Activated CD8-positive, alpha-beta memory T cell treated with anti-CD3 and anti-CD28 coated beads, Interleukin-2, amount 10 ng/mL, durations not matched to agents 7 days and 5 days (primary cell): ENCODE measurements around the gene TBC1D1. TPM values are rescaled to one million over a fixed set of nuclear protein-coding genes. Genes with fewer than 3 reads are reported as not detected.

ENCODE experiments used
- ATAC-seq: fragments of 150-1000 bp; cut with Tn5 transposase; one replicate; pipeline ENCODE4 v1.10.0; 2021; ENCODE audit warnings: moderate library complexity
- CTCF ChIA-PET: fragments of 350-600 bp; sonication (Branson Sonifier 250); formaldehyde crosslinking; loops from one replicate; lab custom pipeline; 2021; ENCODE audit warnings: antibody characterized with exemption; lab: Charles Lee
- DNase-seq: peaks from one replicate; pipeline ENCODE4 v3.0.0-alpha.2; 2020
- H3K27ac Mint-ChIP-seq: one replicate; pipeline ENCODE4 v1.8.0; 2021; ENCODE audit warnings: mild to moderate bottlenecking, mixed read lengths
- H3K27me3 Mint-ChIP-seq: one replicate; pipeline ENCODE4 v1.8.0; 2021; ENCODE audit warnings: mixed read lengths
- H3K36me3 Mint-ChIP-seq: one replicate; pipeline ENCODE4 v1.8.0; 2021; ENCODE audit warnings: mild to moderate bottlenecking, mixed read lengths
- H3K4me1 Mint-ChIP-seq: one replicate; pipeline ENCODE4 v1.8.0; 2021; ENCODE audit warnings: mixed read lengths
- H3K4me3 Mint-ChIP-seq: one replicate; pipeline ENCODE4 v1.8.0; 2021; ENCODE audit warnings: mild to moderate bottlenecking, moderate library complexity, mixed read lengths
- H3K9me3 Mint-ChIP-seq: one replicate; pipeline ENCODE4 v1.8.0; 2022; ENCODE audit warnings: low read depth, mixed read lengths
- total RNA-seq, 2 experiments: library from RNA; stranded (reverse); gene quantifications; one replicate each; pipeline ENCODE4 v1.2.3, GENCODE V29; 2021

Gene TBC1D1
- total RNA-seq, 2 experiments from 2014 or later = 62.9 to 72.2 TPM

GRCh38 chr4:38149472-38149996 is 258.6 kb downstream of the TBC1D1 start:
- Mint-ChIP-seq H3K9me3 (no peaks in the 10 kb centered on the region), H3K36me3 (peaks cover 6% of the 10 kb centered on the region), H3K4me1 (peaks cover 7% of the 10 kb centered on the region), H3K4me3 (no peak overlapping the region), H3K27ac (no peak overlapping the region), H3K27me3 (peaks cover 6% of the 10 kb centered on the region)
- no peak for ATAC-seq
- CTCF ChIA-PET = interaction anchor here (1.0 to 1.9 kb wide), 2 partner anchors 11 to 21 kb away, joined by 3 to 5 read pairs; no protein-coding TSS in a partner anchor
- no peak for DNase-seq

GRCh38 chr4:38149997-38150671 is 259.2 kb downstream of the TBC1D1 start:
- Mint-ChIP-seq H3K9me3 (no peaks in the 10 kb centered on the region), H3K4me3 (no peak overlapping the region), H3K27me3 (peaks cover 6% of the 10 kb centered on the region), H3K36me3 (peaks cover 6% of the 10 kb centered on the region), H3K4me1 (peaks cover 13% of the 10 kb centered on the region), H3K27ac (no peak overlapping the region)
- ATAC-seq = no peak
- DNase-seq = no peak
- CTCF ChIA-PET = interaction anchor here (1.0 to 1.9 kb wide), 2 partner anchors 11 to 21 kb away, joined by 3 to 5 read pairs; no protein-coding TSS in a partner anchor

GRCh38 chr4:38150766-38151165 is 259.9 kb downstream of the TBC1D1 start:
- Mint-ChIP-seq H3K27ac (no peak overlapping the region), H3K4me3 (no peak overlapping the region), H3K27me3 (peaks cover 6% of the 10 kb centered on the region), H3K36me3 (peaks cover 6% of the 10 kb centered on the region), H3K4me1 (peaks cover 18% of the 10 kb centered on the region), H3K9me3 (no peaks in the 10 kb centered on the region)
- no peak for ATAC-seq
- CTCF ChIA-PET = interaction anchor here (1.9 kb wide), 1 partner anchor 10 kb away, joined by 5 read pairs; no protein-coding TSS in a partner anchor
- no peak for DNase-seq

DNA sequence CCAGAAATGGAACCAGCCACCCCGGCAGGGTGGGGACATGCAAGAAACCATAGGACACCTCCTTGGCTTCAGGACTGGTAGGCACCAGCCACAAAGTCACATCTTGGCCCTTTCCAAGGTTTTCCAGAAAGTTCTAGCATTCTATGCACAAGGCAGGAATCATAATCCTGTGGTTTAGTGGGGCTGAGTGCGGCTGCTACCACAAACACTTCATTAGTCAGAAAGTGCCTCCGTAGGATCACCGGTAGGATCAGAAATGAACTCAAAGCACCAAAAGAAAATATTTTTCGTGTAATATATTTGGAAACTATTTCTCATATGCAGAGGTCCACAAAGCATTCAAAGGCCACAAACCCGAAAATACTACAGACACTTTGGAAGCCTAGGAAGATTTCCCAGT is 261.0 kb downstream of the TBC1D1 start:
- CTCF ChIA-PET = interaction anchor here (1.5 kb wide), 1 partner anchor 27 kb away, joined by 4 read pairs; no protein-coding TSS in a partner anchor
- no peak for DNase-seq
- no peaks in the 10 kb centered on the region for H3K9me3 Mint-ChIP-seq
- H3K4me1 Mint-ChIP-seq = peaks cover 23% of the 10 kb centered on the region
- H3K36me3 Mint-ChIP-seq = peaks cover 9% of the 10 kb centered on the region
- ATAC-seq = no peak
- no peak overlapping the region for H3K4me3 Mint-ChIP-seq
- H3K27me3 Mint-ChIP-seq = peaks cover 9% of the 10 kb centered on the region
- no peak overlapping the region for H3K27ac Mint-ChIP-seq

DNA sequence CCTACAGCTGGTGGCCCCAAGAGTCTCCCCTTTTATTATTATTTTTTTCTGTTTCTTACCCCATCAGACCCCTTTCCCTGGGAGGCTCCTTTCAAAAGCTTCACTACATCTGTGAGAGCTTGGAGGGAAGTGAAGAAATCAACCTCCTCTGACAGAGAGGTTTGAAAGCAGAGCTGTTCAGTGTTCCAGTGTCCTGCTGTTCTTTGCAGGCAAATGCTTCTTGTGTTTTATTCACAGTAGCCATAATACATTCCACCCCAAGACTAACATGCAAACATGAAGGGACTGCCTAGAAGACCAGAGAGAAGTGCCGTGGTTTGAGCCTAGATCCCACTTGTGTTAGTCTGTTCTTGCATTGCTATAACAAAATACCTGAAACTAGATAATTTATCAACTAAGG is 261.4 kb downstream of the TBC1D1 start:
- no peak overlapping the region for H3K27ac Mint-ChIP-seq
- H3K27me3 Mint-ChIP-seq = peaks cover 9% of the 10 kb centered on the region
- no peak overlapping the region for H3K4me3 Mint-ChIP-seq
- H3K36me3 Mint-ChIP-seq = peaks cover 9% of the 10 kb centered on the region
- CTCF ChIA-PET = interaction anchor here (1.2 to 1.5 kb wide), 2 partner anchors 12 to 26 kb away, joined by 4 read pairs; no protein-coding TSS in a partner anchor
- H3K4me1 Mint-ChIP-seq = peaks cover 23% of the 10 kb centered on the region
- ATAC-seq (no peak), DNase-seq (no peak)
- no peaks in the 10 kb centered on the region for H3K9me3 Mint-ChIP-seq

DNA sequence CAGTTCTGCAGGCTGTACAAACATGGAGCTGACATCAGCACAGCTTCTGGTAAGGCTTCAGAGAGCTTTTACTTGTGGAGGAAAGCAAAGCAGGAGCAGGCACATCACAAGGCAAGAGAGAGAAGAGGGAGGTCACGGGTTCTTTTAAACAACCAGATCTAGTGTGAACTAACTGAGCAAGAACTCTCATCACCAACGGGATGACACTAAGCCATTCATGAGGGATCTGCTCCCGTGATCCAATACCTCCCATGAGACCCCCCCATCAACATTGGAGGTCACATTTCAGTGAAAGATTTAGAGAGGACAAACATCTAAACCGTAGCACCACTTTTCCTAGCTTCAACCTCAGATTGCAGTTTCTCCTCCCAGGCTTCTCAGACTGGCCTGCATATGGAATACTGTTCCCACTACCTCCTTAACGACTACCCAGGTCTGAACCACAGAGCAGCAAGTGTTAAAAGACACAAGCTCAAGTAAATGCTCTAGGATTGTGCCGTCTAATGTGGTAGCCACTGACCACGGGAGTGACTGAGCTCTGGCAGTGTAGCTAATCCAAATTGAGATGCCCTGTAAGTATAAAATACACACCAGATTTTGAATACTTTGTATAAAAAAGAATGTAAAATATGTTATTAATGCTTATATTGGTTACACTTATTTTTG is 262.0 kb downstream of the TBC1D1 start:
- Mint-ChIP-seq H3K9me3 (no peaks in the 10 kb centered on the region), H3K4me1 (peaks cover 23% of the 10 kb centered on the region), H3K36me3 (peaks cover 8% of the 10 kb centered on the region), H3K27ac (no peak overlapping the region), H3K27me3 (peaks cover 9% of the 10 kb centered on the region), H3K4me3 (no peak overlapping the region)
- DNase-seq (no peak), ATAC-seq (no peak)
- CTCF ChIA-PET = interaction anchor here (1.2 to 1.5 kb wide), 3 partner anchors 13 to 32 kb away, joined by 4 read pairs; no protein-coding TSS in a partner anchor

GRCh38 chr4:38153387-38153760 is 262.5 kb downstream of the TBC1D1 start:
- no peak overlapping the region for H3K27ac Mint-ChIP-seq
- H3K36me3 Mint-ChIP-seq = peaks cover 7% of the 10 kb centered on the region
- no peak for ATAC-seq
- peaks cover 9% of the 10 kb centered on the region for H3K27me3 Mint-ChIP-seq
- H3K9me3 Mint-ChIP-seq = no peaks in the 10 kb centered on the region
- H3K4me3 Mint-ChIP-seq = no peak overlapping the region
- no peak for DNase-seq
- H3K4me1 Mint-ChIP-seq = peaks cover 23% of the 10 kb centered on the region
- CTCF ChIA-PET = interaction anchor here (1.2 to 1.5 kb wide), 3 partner anchors 13 to 31 kb away, joined by 4 read pairs; no protein-coding TSS in a partner anchor

- no peaks in the 10 kb centered on the region for H3K9me3 Mint-ChIP-seq
- CTCF ChIA-PET = interaction anchor here (1.3 to 1.4 kb wide), 2 partner anchors 19 to 30 kb away, joined by 4 read pairs; no protein-coding TSS in a partner anchor
- ATAC-seq = no peak
- no peak overlapping the region for H3K4me3 Mint-ChIP-seq
- H3K4me1 Mint-ChIP-seq = peaks cover 23% of the 10 kb centered on the region
- H3K27me3 Mint-ChIP-seq = peaks cover 12% of the 10 kb centered on the region
- H3K36me3 Mint-ChIP-seq = peaks cover 7% of the 10 kb centered on the region
- DNase-seq = no peak
- H3K27ac Mint-ChIP-seq = peak overlapping the region; percentile 50
These were observed 263.4 kb downstream of the TBC1D1 start for GRCh38 chr4:38154252-38154651.

- ATAC-seq (peak; percentile 48), DNase-seq (peak; percentile 50)
- peaks cover 26% of the 10 kb centered on the region for H3K4me1 Mint-ChIP-seq
- CTCF ChIA-PET = interaction anchor here (0.7 to 2.5 kb wide), 5 partner anchors 19 to 26 kb away, joined by 3 to 14 read pairs (median 4); no protein-coding TSS in a partner anchor
- H3K27ac Mint-ChIP-seq = peak overlapping the region; percentile 50
- H3K4me3 Mint-ChIP-seq = no peak overlapping the region
- peaks cover 9% of the 10 kb centered on the region for H3K27me3 Mint-ChIP-seq
- peaks cover 3% of the 10 kb centered on the region for H3K36me3 Mint-ChIP-seq
- H3K9me3 Mint-ChIP-seq = no peaks in the 10 kb centered on the region
These were observed 264.1 kb downstream of the TBC1D1 start for GRCh38 chr4:38154681-38155588.

- DNase-seq = no peak
- no peak overlapping the region for H3K4me3 Mint-ChIP-seq
- ATAC-seq = peak; percentile 38
- H3K27me3 Mint-ChIP-seq = peaks cover 9% of the 10 kb centered on the region
- peaks cover 3% of the 10 kb centered on the region for H3K36me3 Mint-ChIP-seq
- CTCF ChIA-PET = interaction anchor here (0.7 to 2.5 kb wide), 5 partner anchors 18 to 27 kb away, joined by 3 to 14 read pairs (median 4); no protein-coding TSS in a partner anchor
- H3K4me1 Mint-ChIP-seq = peaks cover 32% of the 10 kb centered on the region
- peak overlapping the region; percentile 48 for H3K27ac Mint-ChIP-seq
- H3K9me3 Mint-ChIP-seq = no peaks in the 10 kb centered on the region
These were observed 264.9 kb downstream of the TBC1D1 start for GRCh38 chr4:38155589-38156294.

DNA sequence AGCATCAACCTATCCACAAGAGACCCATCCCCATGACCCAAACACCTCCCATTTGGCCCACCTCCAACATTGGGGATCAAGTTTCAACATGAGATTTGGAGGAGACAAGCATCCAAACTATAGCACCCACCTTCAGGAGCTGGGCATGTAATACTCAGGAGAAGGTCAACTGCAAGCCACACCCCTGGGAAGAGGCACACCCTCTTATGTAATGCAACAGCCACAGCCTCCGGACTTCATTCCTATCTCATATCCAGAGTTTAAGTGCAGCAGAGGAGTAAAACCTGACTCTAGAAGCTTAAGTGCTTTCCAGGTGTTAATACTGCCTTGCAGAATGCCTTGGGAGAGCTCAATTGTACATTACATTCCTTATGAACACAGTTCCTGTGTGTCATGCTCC is 266.7 kb downstream of the TBC1D1 start:
- H3K9me3 Mint-ChIP-seq = no peaks in the 10 kb centered on the region
- H3K27ac Mint-ChIP-seq = no peak overlapping the region
- peaks cover 44% of the 10 kb centered on the region for H3K4me1 Mint-ChIP-seq
- CTCF ChIA-PET = no interaction called here
- H3K27me3 Mint-ChIP-seq = peaks cover 8% of the 10 kb centered on the region
- H3K4me3 Mint-ChIP-seq = no peak overlapping the region
- no peak for DNase-seq
- H3K36me3 Mint-ChIP-seq = peaks cover 5% of the 10 kb centered on the region
- no peak for ATAC-seq
